Activated gamma-delta T cell treated with Interleukin-2 at 50 U/mL for 16 hours (primary cell): ENCODE data around the gene HSD17B3.
"Not testable (repeated sequence)": the region's sequence is repeated elsewhere in the genome, so short reads cannot be mapped to it uniquely, and the experiment has no call there.

Source experiments
- DNase-seq: peaks from one replicate; pipeline ENCODE4 v3.0.0-alpha.2; 2020

The HSD17B3 gene

GRCh38 chr9:96305171-96305570, 3.2 kb upstream of the HSD17B3 start:
- DNase-seq = no peak

GRCh38 chr9:96304230-96304629, 2.3 kb upstream of the HSD17B3 start:
- DNase-seq = no peak

- DNase-seq = no peak
Observed at GRCh38 chr9:96299823-96300222, 2.2 kb downstream of the HSD17B3 start.

GRCh38 chr9:96294159-96294545, 7.8 kb downstream of the HSD17B3 start:
- no peak for DNase-seq

GRCh38 chr9:96293498-96294158, 8.3 kb downstream of the HSD17B3 start:
- no peak for DNase-seq

- no peak for DNase-seq
Observed at GRCh38 chr9:96289392-96289791, 12.6 kb downstream of the HSD17B3 start.

GRCh38 chr9:96281641-96282040, 20.3 kb downstream of the HSD17B3 start:
- DNase-seq = no peak

GRCh38 chr9:96279932-96280331, 22.0 kb downstream of the HSD17B3 start:
- no peak for DNase-seq

GRCh38 chr9:96274939-96275338, 27.0 kb downstream of the HSD17B3 start:
- DNase-seq = no peak

- no peak for DNase-seq
Observed at GRCh38 chr9:96270236-96270744, 31.7 kb downstream of the HSD17B3 start.

- DNase-seq = no peak
Observed at GRCh38 chr9:96258967-96259366, 43.0 kb downstream of the HSD17B3 start.

GRCh38 chr9:96256800-96257199, 45.2 kb downstream of the HSD17B3 start:
- DNase-seq = no peak

GRCh38 chr9:96255698-96256097, 46.3 kb downstream of the HSD17B3 start:
- DNase-seq = no peak

GRCh38 chr9:96253059-96253696, 48.8 kb downstream of the HSD17B3 start:
- no peak for DNase-seq

- DNase-seq = no peak
Observed at GRCh38 chr9:96251451-96251850, 50.5 kb downstream of the HSD17B3 start.

GRCh38 chr9:96249746-96250145, 52.2 kb downstream of the HSD17B3 start:
- DNase-seq = no peak

- DNase-seq = no peak
Observed at GRCh38 chr9:96246267-96246671, 55.7 kb downstream of the HSD17B3 start.

GRCh38 chr9:96245399-96245798, 56.6 kb downstream of the HSD17B3 start:
- DNase-seq = no peak

GRCh38 chr9:96243778-96244177, 58.2 kb downstream of the HSD17B3 start:
- no peak for DNase-seq

- no peak for DNase-seq
Observed at GRCh38 chr9:96242811-96243210, 59.2 kb downstream of the HSD17B3 start.

- DNase-seq = peak; percentile 16
Observed at GRCh38 chr9:96241391-96241809, 60.6 kb downstream of the HSD17B3 start.

- no peak for DNase-seq
Observed at GRCh38 chr9:96236854-96237550, 65.0 kb downstream of the HSD17B3 start.

- not testable (repeated sequence) for DNase-seq
Observed at GRCh38 chr9:96236337-96236736, 65.6 kb downstream of the HSD17B3 start.
